Astrocyte (in vitro differentiated cells and primary cell): Measurements from ENCODE around the gene DDIAS. TPM values are rescaled to one million over a fixed set of nuclear protein-coding genes. Genes with fewer than 3 reads are reported as not detected.
"Not testable (repeated sequence)": the region's sequence is repeated elsewhere in the genome, so short reads cannot be mapped to it uniquely, and the experiment has no call there.

Experiments used
- DNase-seq: peaks from one replicate; pipeline ENCODE4 v3.0.0-alpha.2; 2010; ENCODE audit warnings: low read depth
- FAIRE-seq: peaks from 2 replicates; lab custom pipeline; 2011; peaks lifted over from hg19 to GRCh38; lab: Jason Lieb, UNC
- H2AFZ ChIP-seq: 2 replicates; pipeline ENCODE4 v1.6.0; 2012; ENCODE audit warnings: low read depth, low read length, inconsistent platforms
- H3K27ac ChIP-seq: 2 replicates; pipeline ENCODE4 v1.5.1; 2011; ENCODE audit warnings: low read depth, low read length, inconsistent platforms
- H3K27me3 ChIP-seq: 2 replicates; pipeline ENCODE4 v1.6.0; 2011; ENCODE audit warnings: low read length, inconsistent platforms; ENCODE audit not compliant: insufficient read depth
- H3K36me3 ChIP-seq: 2 replicates; pipeline ENCODE4 v1.5.1; 2011; ENCODE audit warnings: low read length, inconsistent platforms; ENCODE audit not compliant: insufficient read depth
- H3K4me1 ChIP-seq: 2 replicates; pipeline ENCODE4 v1.5.1; 2011; ENCODE audit warnings: low read length, inconsistent platforms; ENCODE audit not compliant: insufficient read depth
- H3K4me2 ChIP-seq: 2 replicates; pipeline ENCODE4 v1.6.0; 2012; ENCODE audit warnings: low read length, inconsistent platforms
- H3K4me3 ChIP-seq: 2 replicates; pipeline ENCODE4 v1.5.1; 2011; ENCODE audit warnings: low read depth, mild to moderate bottlenecking, low read length, inconsistent platforms; ENCODE audit not compliant: insufficient read depth
- H3K79me2 ChIP-seq: 2 replicates; pipeline ENCODE4 v1.6.0; 2012; ENCODE audit warnings: mild to moderate bottlenecking, low read length, inconsistent platforms; ENCODE audit not compliant: insufficient read depth
- H3K9ac ChIP-seq: 2 replicates; pipeline ENCODE4 v1.6.0; 2012; ENCODE audit warnings: mild to moderate bottlenecking, low read length, inconsistent platforms
- H3K9me3 ChIP-seq: 2 replicates; pipeline ENCODE4 v1.5.1; 2012; ENCODE audit warnings: low read depth, mild to moderate bottlenecking, low read length, inconsistent platforms; ENCODE audit not compliant: insufficient read depth
- H4K20me1 ChIP-seq: 2 replicates; pipeline ENCODE4 v1.6.0; 2012; ENCODE audit warnings: low read length, inconsistent platforms; ENCODE audit not compliant: insufficient read depth
- H3K27ac Mint-ChIP-seq: one replicate; pipeline ENCODE4 v1.8.0; 2021; ENCODE audit warnings: mild to moderate bottlenecking, mixed read lengths; ENCODE audit not compliant: unreplicated experiment
- H3K27me3 Mint-ChIP-seq: one replicate; pipeline ENCODE4 v1.8.0; 2021; ENCODE audit warnings: low read depth, mixed read lengths; ENCODE audit not compliant: unreplicated experiment
- H3K36me3 Mint-ChIP-seq: one replicate; pipeline ENCODE4 v1.8.0; 2021; ENCODE audit warnings: low read depth, mixed read lengths; ENCODE audit not compliant: unreplicated experiment
- H3K4me1 Mint-ChIP-seq: one replicate; pipeline ENCODE4 v1.8.0; 2021; ENCODE audit warnings: low read depth, mixed read lengths; ENCODE audit not compliant: unreplicated experiment
- H3K4me3 Mint-ChIP-seq: one replicate; pipeline ENCODE4 v1.8.0; 2021; ENCODE audit warnings: mild to moderate bottlenecking, moderate library complexity, mixed read lengths; ENCODE audit not compliant: unreplicated experiment
- H3K9me3 Mint-ChIP-seq: one replicate; pipeline ENCODE4 v1.8.0; 2021; ENCODE audit warnings: mild to moderate bottlenecking, mixed read lengths; ENCODE audit not compliant: unreplicated experiment
- EZH2 ChIP-seq: IDR thresholded peaks from 2 replicates; pipeline ENCODE4 v1.6.1; 2012; ENCODE audit warnings: mild to moderate bottlenecking, low read length, inconsistent platforms; ENCODE audit not compliant: insufficient read depth
- total RNA-seq: library from RNA; stranded (reverse); gene quantifications from 2 replicates; pipeline ENCODE4 v1.2.1, GENCODE V29; 2021
- TF ChIP-seq, protein P1 (sequence below): IDR thresholded peaks from 2 replicates; pipeline ENCODE4 v1.5.1; 2011; ENCODE audit warnings: low read depth, mild to moderate bottlenecking, inconsistent platforms, low read length, moderate library complexity; ENCODE audit not compliant: insufficient read depth

The DDIAS gene
- total RNA-seq, 1 donor from 2014 or later, result 4.0 TPM

DNA sequence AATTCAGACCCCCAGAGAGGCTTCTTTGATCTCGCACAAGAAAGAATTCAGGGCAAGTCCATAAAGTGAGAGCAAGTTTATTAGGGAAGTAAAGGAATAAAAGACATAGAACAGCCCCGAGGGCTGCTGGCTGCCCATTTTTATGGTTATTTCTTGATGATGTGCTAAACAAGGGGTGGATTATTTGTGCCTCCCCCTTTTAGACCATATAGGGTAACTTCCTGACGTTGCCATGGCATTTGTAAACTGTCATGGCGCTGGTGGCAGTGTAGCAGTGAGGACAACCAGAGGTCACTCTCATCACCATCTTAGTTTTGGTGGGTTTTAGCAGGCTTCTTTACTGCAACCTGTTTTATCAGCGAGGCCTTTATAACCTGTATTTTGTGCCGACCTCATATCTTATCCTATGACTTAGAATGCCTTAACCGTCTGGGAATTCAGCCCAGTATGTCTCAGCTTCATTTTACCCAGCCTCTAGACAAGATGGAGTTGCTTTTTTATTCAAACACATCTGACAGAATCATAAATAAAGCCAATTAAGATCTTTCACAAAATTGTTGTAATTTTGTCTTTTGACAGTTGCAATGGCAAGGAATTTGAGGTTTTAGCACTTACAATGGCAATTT, 7.6 kb downstream of the DDIAS start:
- Histone ChIP-seq H3K4me2 (no peak overlapping the region), H3K4me3 (no peak overlapping the region), H3K27ac (no peak overlapping the region), H3K79me2 (peaks cover 28% of the 10 kb centered on the region), H3K36me3 (no peaks in the 10 kb centered on the region), H3K9ac (no peak overlapping the region), H3K27me3 (no peaks in the 10 kb centered on the region), H3K9me3 (peaks cover 7% of the 10 kb centered on the region), H3K4me1 (no peaks in the 10 kb centered on the region), H4K20me1 (no peaks in the 10 kb centered on the region), H2AFZ (no peak overlapping the region)
- FAIRE-seq (no peak), DNase-seq (peak; percentile 29)
- Mint-ChIP-seq H3K4me3 (no peak overlapping the region), H3K27me3 (no peaks in the 10 kb centered on the region), H3K4me1 (peaks cover 13% of the 10 kb centered on the region), H3K36me3 (peaks cover 4% of the 10 kb centered on the region), H3K27ac (peak overlapping the region; percentile 84), H3K9me3 (peaks cover 7% of the 10 kb centered on the region)
- no peak for TF ChIP-seq EZH2
- TF ChIP-seq, protein P1, sequence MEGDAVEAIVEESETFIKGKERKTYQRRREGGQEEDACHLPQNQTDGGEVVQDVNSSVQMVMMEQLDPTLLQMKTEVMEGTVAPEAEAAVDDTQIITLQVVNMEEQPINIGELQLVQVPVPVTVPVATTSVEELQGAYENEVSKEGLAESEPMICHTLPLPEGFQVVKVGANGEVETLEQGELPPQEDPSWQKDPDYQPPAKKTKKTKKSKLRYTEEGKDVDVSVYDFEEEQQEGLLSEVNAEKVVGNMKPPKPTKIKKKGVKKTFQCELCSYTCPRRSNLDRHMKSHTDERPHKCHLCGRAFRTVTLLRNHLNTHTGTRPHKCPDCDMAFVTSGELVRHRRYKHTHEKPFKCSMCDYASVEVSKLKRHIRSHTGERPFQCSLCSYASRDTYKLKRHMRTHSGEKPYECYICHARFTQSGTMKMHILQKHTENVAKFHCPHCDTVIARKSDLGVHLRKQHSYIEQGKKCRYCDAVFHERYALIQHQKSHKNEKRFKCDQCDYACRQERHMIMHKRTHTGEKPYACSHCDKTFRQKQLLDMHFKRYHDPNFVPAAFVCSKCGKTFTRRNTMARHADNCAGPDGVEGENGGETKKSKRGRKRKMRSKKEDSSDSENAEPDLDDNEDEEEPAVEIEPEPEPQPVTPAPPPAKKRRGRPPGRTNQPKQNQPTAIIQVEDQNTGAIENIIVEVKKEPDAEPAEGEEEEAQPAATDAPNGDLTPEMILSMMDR, result no peak

- not testable (repeated sequence) for H3K36me3 ChIP-seq, H3K27me3 Mint-ChIP-seq, H3K4me1 Mint-ChIP-seq, H3K9me3 Mint-ChIP-seq, H3K4me3 ChIP-seq, H3K27ac Mint-ChIP-seq, H3K9ac ChIP-seq, H3K79me2 ChIP-seq, H3K4me1 ChIP-seq, H3K9me3 ChIP-seq, H3K36me3 Mint-ChIP-seq, FAIRE-seq, DNase-seq, H4K20me1 ChIP-seq, H3K4me3 Mint-ChIP-seq, H3K27me3 ChIP-seq, H3K27ac ChIP-seq, H3K4me2 ChIP-seq, H2AFZ ChIP-seq
Measured at GRCh38 chr11:82919786-82920185, 18.2 kb downstream of the DDIAS start.

DNA sequence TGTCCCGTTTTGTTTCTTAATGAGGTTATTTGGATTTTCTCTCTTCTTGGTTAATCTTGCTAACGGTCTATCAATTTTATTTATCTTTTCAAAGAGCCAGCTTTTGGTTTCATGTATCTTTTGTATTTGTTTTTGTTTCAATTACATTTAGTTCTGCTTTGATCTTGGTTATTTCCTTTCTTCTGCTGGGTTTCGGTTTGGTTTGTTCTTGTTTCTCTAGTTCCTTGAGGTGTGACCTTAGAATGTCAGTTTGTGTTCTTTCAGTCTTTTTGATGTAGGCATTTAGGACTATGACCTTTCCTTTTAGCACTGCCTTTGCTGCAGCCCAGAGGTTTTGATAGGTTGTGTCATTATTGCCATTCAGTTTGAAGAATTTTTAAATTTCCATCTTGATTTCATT, 18.7 kb downstream of the DDIAS start:
- not testable (repeated sequence) for H3K79me2 ChIP-seq, FAIRE-seq, H3K9ac ChIP-seq, H3K9me3 Mint-ChIP-seq, H3K9me3 ChIP-seq, H3K4me1 Mint-ChIP-seq, DNase-seq, H3K4me1 ChIP-seq, H3K36me3 ChIP-seq, H4K20me1 ChIP-seq, H3K27me3 Mint-ChIP-seq, H3K4me3 Mint-ChIP-seq, H3K27ac ChIP-seq, H2AFZ ChIP-seq, H3K4me3 ChIP-seq, H3K27me3 ChIP-seq, H3K36me3 Mint-ChIP-seq, H3K4me2 ChIP-seq, H3K27ac Mint-ChIP-seq

DNA sequence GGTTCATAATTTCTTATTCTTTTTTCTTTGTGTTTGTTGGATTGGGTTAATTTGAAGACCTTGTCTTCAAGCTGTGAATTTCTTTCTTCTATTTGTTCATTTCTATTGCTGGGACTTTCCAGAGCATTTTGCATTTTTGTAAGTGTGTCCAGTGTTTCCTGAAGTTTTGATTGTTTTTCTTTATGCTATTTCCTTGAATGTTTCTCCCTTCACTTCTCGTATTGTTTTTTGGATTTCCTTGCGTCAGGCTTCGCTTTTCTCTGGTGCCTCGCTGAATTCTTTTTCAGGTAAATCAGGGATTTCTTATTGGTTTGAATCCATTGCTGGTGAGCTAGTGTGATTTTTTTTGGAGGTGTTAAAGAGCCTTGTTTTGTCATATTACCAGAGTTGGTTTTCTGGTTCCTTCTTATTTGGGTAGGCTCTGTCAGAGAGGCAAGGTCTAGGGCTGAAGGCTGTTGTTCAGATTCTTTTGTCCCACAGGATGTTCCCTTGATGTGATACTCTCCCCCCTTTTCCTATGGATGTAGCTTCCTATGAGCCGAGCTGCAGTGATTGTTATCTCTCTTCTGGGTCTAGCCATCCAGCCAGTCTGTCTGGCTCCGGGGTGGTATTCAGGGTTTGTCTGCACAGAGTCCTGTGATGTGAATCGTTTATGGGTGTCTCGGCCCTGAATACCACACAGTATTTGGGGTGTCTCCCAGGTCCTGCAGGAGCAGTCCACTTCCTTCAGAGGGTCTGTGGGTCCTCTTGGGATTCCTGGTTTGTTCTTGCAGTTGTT, 21.0 kb downstream of the DDIAS start:
- not testable (repeated sequence) for H3K4me1 ChIP-seq, H3K9me3 ChIP-seq, FAIRE-seq, DNase-seq, H3K4me3 ChIP-seq, H4K20me1 ChIP-seq, H3K36me3 ChIP-seq, H3K36me3 Mint-ChIP-seq, H3K27me3 Mint-ChIP-seq, H3K9me3 Mint-ChIP-seq, H2AFZ ChIP-seq, H3K27ac ChIP-seq, H3K4me2 ChIP-seq, H3K27me3 ChIP-seq, H3K4me3 Mint-ChIP-seq, H3K9ac ChIP-seq, H3K4me1 Mint-ChIP-seq, H3K79me2 ChIP-seq
- H3K27ac Mint-ChIP-seq, result peak overlapping the region; percentile 29
